Keratinocyte (primary cell): ENCODE measurements around the gene P2RY12. TPM values are rescaled to one million over a fixed set of nuclear protein-coding genes. Genes with fewer than 3 reads are reported as not detected.

Experiments
- DNase-seq: peaks from one replicate; pipeline ENCODE4 v3.0.0-alpha.2; 2011; ENCODE audit warnings: low read depth, missing footprints, low spot score
- FAIRE-seq: peaks from 2 replicates; lab custom pipeline; 2011; peaks lifted over from hg19 to GRCh38; lab: Jason Lieb, UNC
- H2AFZ ChIP-seq: 2 replicates; pipeline ENCODE4 v1.6.0; 2012; ENCODE audit warnings: low read length, control low read depth, inconsistent platforms; ENCODE audit not compliant: control insufficient read depth
- H3K27ac ChIP-seq: 2 replicates; pipeline ENCODE4 v1.5.1; 2011; ENCODE audit warnings: low read length; ENCODE audit not compliant: control insufficient read depth, insufficient read depth
- H3K27me3 ChIP-seq: 3 replicates; pipeline ENCODE4 v1.6.0; 2011; ENCODE audit warnings: low read length; ENCODE audit not compliant: control insufficient read depth, insufficient read depth; ENCODE audit errors: extremely low read depth
- H3K36me3 ChIP-seq, 2 experiments: 2 replicates in 1 of 2; 3 replicates in 1 of 2; pipeline ENCODE4 v1.5.1; 2011; ENCODE audit warnings: low read length in 2 of 2, mild to moderate bottlenecking in 1 of 2; ENCODE audit not compliant: control insufficient read depth in 2 of 2, insufficient read depth in 2 of 2; ENCODE audit errors: extremely low read depth in 1 of 2
- H3K4me1 ChIP-seq: 3 replicates; pipeline ENCODE4 v1.5.1; 2011; ENCODE audit warnings: low read length; ENCODE audit not compliant: control insufficient read depth, insufficient read depth; ENCODE audit errors: extremely low read depth
- H3K4me2 ChIP-seq: 3 replicates; pipeline ENCODE4 v1.6.0; 2011; ENCODE audit warnings: low read depth, low read length; ENCODE audit not compliant: control insufficient read depth, insufficient read depth; ENCODE audit errors: extremely low read depth
- H3K4me3 ChIP-seq, 3 experiments: fragments of 200-600 bp in 1 of 3; sonication (generic) in 1 of 3; 2 replicates in 2 of 3; 3 replicates in 1 of 3; pipeline ENCODE4 v1.5.1; 2011 to 2016; ENCODE audit warnings: low read length in 3 of 3, mild to moderate bottlenecking in 3 of 3, control low read depth in 2 of 3, inconsistent platforms in 1 of 3, low read depth in 1 of 3, mixed read lengths in 1 of 3, mixed run types in 1 of 3, moderate library complexity in 1 of 3; ENCODE audit not compliant: control insufficient read depth in 2 of 3, insufficient read depth in 2 of 3; ENCODE audit errors: extremely low read depth in 1 of 3
- H3K79me2 ChIP-seq: 2 replicates; pipeline ENCODE4 v1.6.0; 2012; ENCODE audit warnings: low read length; ENCODE audit not compliant: control insufficient read depth, insufficient read depth
- H3K9ac ChIP-seq: 3 replicates; pipeline ENCODE4 v1.6.0; 2011; ENCODE audit warnings: low read length; ENCODE audit not compliant: control insufficient read depth, insufficient read depth; ENCODE audit errors: extremely low read depth
- H3K9me1 ChIP-seq: 3 replicates; pipeline ENCODE4 v1.6.0; 2011; ENCODE audit warnings: low read length; ENCODE audit not compliant: control insufficient read depth, insufficient read depth; ENCODE audit errors: extremely low read depth
- H3K9me3 ChIP-seq: 2 replicates; pipeline ENCODE4 v1.5.1; 2012; ENCODE audit warnings: low read depth, low read length; ENCODE audit not compliant: control insufficient read depth
- H4K20me1 ChIP-seq: 3 replicates; pipeline ENCODE4 v1.6.0; 2011; ENCODE audit warnings: low read length; ENCODE audit not compliant: control insufficient read depth, insufficient read depth; ENCODE audit errors: extremely low read depth
- EZH2 ChIP-seq: IDR thresholded peaks from one replicate; pipeline ENCODE4 v1.6.1; 2012; ENCODE audit warnings: inconsistent platforms, mild to moderate bottlenecking, low read length, moderate library complexity
- dilution Hi-C: fragments of 300-500 bp; cut with MboI; formaldehyde crosslinking; loops from one replicate; pipeline ENCODE4 v1.7.0; 2020; ENCODE audit warnings: low sequenced_read_pairs; ENCODE audit not compliant: extremely low pct_ligation_motif_present
- polyA plus RNA-seq, 5 experiments: library from polyadenylated mRNA; depleted of rRNA in 3 of 5; stranded (reverse) in 3 of 5; stranded (forward) in 1 of 5; unstranded in 1 of 5; fragments of >200 nt; gene quantifications; 1 replicate in 1 of 5; 2 replicates in 3 of 5; 3 replicates in 1 of 5; pipeline versions ENCODE4 v1.2.1 to v1.2.3, GENCODE V29; 2011 to 2012; ENCODE audit warnings: missing spikeins in 2 of 5, low read depth in 1 of 5, low replicate concordance in 1 of 5
- TF ChIP-seq, protein P1 (sequence below), 3 experiments: IDR thresholded peaks in 1 of 3; conservative IDR thresholded peaks in 1 of 3; optimal IDR thresholded peaks in 1 of 3; 2 replicates in 2 of 3; 3 replicates in 1 of 3; pipeline versions ENCODE3 to v1.5.1; 2011; ENCODE audit warnings: low read length in 3 of 3, mild to moderate bottlenecking in 3 of 3, moderate library complexity in 2 of 3, control low read depth in 1 of 3, inconsistent platforms in 1 of 3; ENCODE audit not compliant: insufficient read depth in 2 of 3; ENCODE audit errors: extremely low read depth in 1 of 3

Gene P2RY12
- polyA plus RNA-seq, 1 donor (not counting 4 experiments of a cell fraction or from before 2014, with no cell fraction given): not detected

DNA sequence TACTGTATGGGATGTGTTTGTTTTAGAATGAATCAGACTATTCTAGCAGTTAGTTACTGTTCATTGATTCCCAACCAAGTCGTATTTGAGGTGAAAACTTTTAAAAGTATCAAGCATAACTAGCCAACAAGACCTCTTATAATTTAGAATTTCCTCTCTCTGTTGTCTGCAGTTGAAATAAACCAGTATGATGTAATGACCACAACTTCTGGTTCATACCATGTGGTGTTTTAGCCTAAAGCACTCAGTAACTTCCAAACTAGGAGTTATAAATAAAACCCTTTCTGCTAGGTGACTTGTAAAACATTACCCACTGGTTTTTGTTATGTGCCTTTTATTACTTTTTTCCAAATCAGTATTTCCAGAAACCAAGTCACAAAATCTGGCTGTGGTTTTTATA lies 19.8 kb upstream of the P2RY12 start:
- FAIRE-seq (no peak), DNase-seq (no peak)
- Histone ChIP-seq H3K36me3 (no peaks in the 10 kb centered on the region), H3K9me3 (no peaks in the 10 kb centered on the region), H4K20me1 (no peaks in the 10 kb centered on the region), H3K79me2 (no peaks in the 10 kb centered on the region), H3K4me2 (no peak overlapping the region), H3K27me3 (no peaks in the 10 kb centered on the region), H3K4me1 (peaks cover 14% of the 10 kb centered on the region), H3K9me1 (no peaks in the 10 kb centered on the region), H3K27ac (no peak overlapping the region), H3K4me3 (no peak overlapping the region), H3K9ac (no peak overlapping the region), H2AFZ (peak overlapping the region; percentile 5)
- dilution Hi-C loops: no loop called here
- TF ChIP-seq, protein P1, sequence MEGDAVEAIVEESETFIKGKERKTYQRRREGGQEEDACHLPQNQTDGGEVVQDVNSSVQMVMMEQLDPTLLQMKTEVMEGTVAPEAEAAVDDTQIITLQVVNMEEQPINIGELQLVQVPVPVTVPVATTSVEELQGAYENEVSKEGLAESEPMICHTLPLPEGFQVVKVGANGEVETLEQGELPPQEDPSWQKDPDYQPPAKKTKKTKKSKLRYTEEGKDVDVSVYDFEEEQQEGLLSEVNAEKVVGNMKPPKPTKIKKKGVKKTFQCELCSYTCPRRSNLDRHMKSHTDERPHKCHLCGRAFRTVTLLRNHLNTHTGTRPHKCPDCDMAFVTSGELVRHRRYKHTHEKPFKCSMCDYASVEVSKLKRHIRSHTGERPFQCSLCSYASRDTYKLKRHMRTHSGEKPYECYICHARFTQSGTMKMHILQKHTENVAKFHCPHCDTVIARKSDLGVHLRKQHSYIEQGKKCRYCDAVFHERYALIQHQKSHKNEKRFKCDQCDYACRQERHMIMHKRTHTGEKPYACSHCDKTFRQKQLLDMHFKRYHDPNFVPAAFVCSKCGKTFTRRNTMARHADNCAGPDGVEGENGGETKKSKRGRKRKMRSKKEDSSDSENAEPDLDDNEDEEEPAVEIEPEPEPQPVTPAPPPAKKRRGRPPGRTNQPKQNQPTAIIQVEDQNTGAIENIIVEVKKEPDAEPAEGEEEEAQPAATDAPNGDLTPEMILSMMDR (optimal IDR thresholded peaks at IDR 0.05 in 1 of 3, IDR thresholded peaks at IDR 0.05 in 1 of 3, conservative IDR thresholded peaks at IDR 0.05 in 1 of 3; ENCODE audit: extremely low read depth in 1 of 3, insufficient read depth in 2 of 3, low read length in 3 of 3): no peak
- TF ChIP-seq EZH2: no peak

DNA sequence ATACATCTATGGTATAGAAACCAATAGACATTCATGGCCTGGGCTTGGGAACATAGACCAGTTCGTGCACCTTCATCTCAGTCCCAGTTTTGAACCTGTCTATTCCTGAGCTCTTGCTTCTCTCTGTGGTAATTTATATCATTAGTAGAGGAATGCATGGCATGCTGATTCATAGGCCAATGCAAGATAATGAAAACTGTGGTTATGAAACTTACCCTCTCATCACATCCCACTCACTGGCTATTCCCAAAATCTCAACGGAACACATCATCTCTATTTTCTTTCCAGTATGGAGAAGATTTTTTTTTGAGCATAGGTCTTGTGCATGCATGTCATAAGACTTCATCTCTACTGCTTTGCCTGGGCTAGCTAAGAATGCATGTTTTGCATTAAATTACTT lies 18.7 kb upstream of the P2RY12 start:
- no peak overlapping the region for H3K4me3 ChIP-seq
- FAIRE-seq (no peak), DNase-seq (no peak)
- no peaks in the 10 kb centered on the region for H3K36me3 ChIP-seq
- H3K4me1 ChIP-seq: peaks cover 14% of the 10 kb centered on the region
- H3K4me2 ChIP-seq: no peak overlapping the region
- H2AFZ ChIP-seq: no peak overlapping the region
- no peak for TF ChIP-seq EZH2
- TF ChIP-seq, protein P1 (optimal IDR thresholded peaks at IDR 0.05 in 1 of 3, IDR thresholded peaks at IDR 0.05 in 1 of 3, conservative IDR thresholded peaks at IDR 0.05 in 1 of 3; ENCODE audit: extremely low read depth in 1 of 3, insufficient read depth in 2 of 3, low read length in 3 of 3): no peak
- no peaks in the 10 kb centered on the region for H3K79me2 ChIP-seq
- dilution Hi-C loops: no loop called here
- no peaks in the 10 kb centered on the region for H3K27me3 ChIP-seq
- H3K9ac ChIP-seq: no peak overlapping the region
- H4K20me1 ChIP-seq: no peaks in the 10 kb centered on the region
- no peaks in the 10 kb centered on the region for H3K9me3 ChIP-seq
- no peaks in the 10 kb centered on the region for H3K9me1 ChIP-seq
- no peak overlapping the region for H3K27ac ChIP-seq
